ENCODE data around the gene NFATC3.

DNA sequence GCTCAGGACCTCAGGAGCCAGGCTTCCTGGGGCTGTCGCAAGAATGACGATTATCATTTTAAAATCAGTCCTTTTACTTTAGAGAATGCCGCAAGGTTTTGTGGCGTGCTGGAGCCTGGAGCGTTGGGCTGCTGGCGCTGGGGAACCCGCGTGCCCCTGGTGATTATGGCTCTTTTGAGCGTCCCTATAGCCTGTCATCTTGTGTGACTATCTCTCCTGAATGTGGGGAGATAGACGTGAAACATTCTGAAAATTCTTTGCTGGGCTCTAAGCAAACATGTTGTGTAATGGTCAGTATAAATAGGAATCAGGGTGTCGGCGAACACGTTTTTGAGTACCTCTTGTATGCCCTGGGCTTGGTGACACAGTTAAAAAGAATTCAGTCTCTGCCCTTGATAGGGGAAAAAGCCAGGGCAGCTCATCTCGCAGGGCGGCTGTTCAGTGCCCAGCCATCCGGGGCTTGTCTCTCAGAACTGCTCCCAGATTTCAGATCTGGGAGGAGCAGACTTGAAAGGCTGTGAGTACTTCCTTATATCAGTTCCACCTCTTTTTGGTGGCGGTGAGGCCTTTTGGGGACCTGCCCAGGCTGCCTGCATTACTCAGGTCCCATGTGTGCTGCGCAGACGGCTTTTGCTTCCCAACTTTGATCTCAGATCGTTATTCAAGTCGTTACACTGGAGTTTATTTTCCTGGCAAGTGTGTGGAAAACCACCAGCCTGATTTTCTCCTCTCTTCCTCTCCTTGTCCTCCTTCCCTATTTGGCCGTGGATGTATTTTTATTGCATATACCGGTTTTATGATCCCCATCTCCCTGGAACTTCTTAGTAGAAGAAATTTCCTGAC is 180.1 kb downstream of the NFATC3 start:
- TF ChIP-seq CTCF (IDR thresholded peaks at IDR 0.05) (no peak), POLR2AphosphoS5 (IDR thresholded peaks at IDR 0.05) (peak; percentile 50 to 73 (median 70))
